ENCODE measurements around the gene ZNF862.

GRCh38 chr7:149819961-149820340 is 18.2 kb upstream of the ZNF862 start:
- no peak for TF ChIP-seq CTCF (conservative IDR thresholded peaks at IDR 0.05; ENCODE audit: low read length)
- no peak for TF ChIP-seq EZH2phosphoT487 (IDR thresholded peaks at IDR 0.05; ENCODE audit: borderline replicate concordance)
